CD4-positive, alpha-beta T cell (primary cell): ENCODE data around the gene PIP5K1C. TPM values are rescaled to one million over a fixed set of nuclear protein-coding genes. Genes with fewer than 3 reads are reported as not detected.

Source experiments
- ATAC-seq: fragments of 200-7000 bp; cut with Tn5 transposase; one replicate; pipeline ENCODE4 v1.10.0; 2022; ENCODE audit warnings: mild to moderate bottlenecking; ENCODE audit not compliant: poor library complexity
- CTCF ChIA-PET: fragments of 350-600 bp; sonication (Branson Sonifier 250); formaldehyde crosslinking; loops from one replicate; lab custom pipeline; 2021; ENCODE audit warnings: antibody characterized with exemption, inconsistent platforms; lab: Charles Lee
- POLR2A ChIA-PET: fragments of 350-600 bp; sonication (Branson Sonifier 250); formaldehyde crosslinking; loops from one replicate; lab custom pipeline; 2021; ENCODE audit warnings: antibody characterized with exemption, inconsistent platforms; lab: Charles Lee
- DNase-seq, 14 experiments: peaks; one replicate each; pipeline ENCODE4 v3.0.0-alpha.2; 2013 to 2020; ENCODE audit warnings: mixed read lengths in 2 of 14
- H3K27ac ChIP-seq, 2 donors: one replicate each; pipeline versions ENCODE4 v1.5.1 to v1.7.0; 2013; ENCODE audit warnings: low read length in 2 of 2, low read depth in 1 of 2, mild to moderate bottlenecking in 1 of 2
- H3K27me3 ChIP-seq, 2 experiments: 1 replicate in 1 of 2; 2 replicates in 1 of 2; pipeline versions ENCODE4 v1.6.1 to v1.7.0; 2013; ENCODE audit warnings: low read length in 2 of 2, control low read depth in 1 of 2, mild to moderate bottlenecking in 1 of 2, moderate library complexity in 1 of 2; ENCODE audit not compliant: insufficient read depth in 2 of 2, control insufficient read depth in 1 of 2
- H3K36me3 ChIP-seq: one replicate; pipeline ENCODE4 v1.6.1; 2013; ENCODE audit warnings: low read length, control low read depth; ENCODE audit not compliant: insufficient read depth
- H3K4me1 ChIP-seq: one replicate; pipeline ENCODE4 v1.6.1; 2013; ENCODE audit warnings: low read length, control low read depth; ENCODE audit not compliant: insufficient read depth
- H3K4me3 ChIP-seq: one replicate; pipeline ENCODE4 v1.5.1; 2013; ENCODE audit warnings: mild to moderate bottlenecking, low read length, moderate library complexity
- H3K9me3 ChIP-seq, 2 experiments: 1 replicate in 1 of 2; 2 replicates in 1 of 2; pipeline versions ENCODE4 v1.6.1 to v1.7.0; 2013; ENCODE audit warnings: low read length in 2 of 2, mild to moderate bottlenecking in 2 of 2, control low read depth in 1 of 2, moderate library complexity in 1 of 2; ENCODE audit not compliant: control insufficient read depth in 1 of 2, insufficient read depth in 1 of 2
- H3K27ac Mint-ChIP-seq: one replicate; pipeline ENCODE4 v1.8.0; 2020; ENCODE audit warnings: mixed read lengths
- H3K27me3 Mint-ChIP-seq: one replicate; pipeline ENCODE4 v1.8.0; 2021; ENCODE audit warnings: mixed read lengths
- H3K36me3 Mint-ChIP-seq: one replicate; pipeline ENCODE4 v1.8.0; 2021; ENCODE audit warnings: low read depth, mixed read lengths
- H3K4me1 Mint-ChIP-seq: one replicate; pipeline ENCODE4 v1.8.0; 2021; ENCODE audit warnings: low read depth, mixed read lengths
- H3K4me3 Mint-ChIP-seq: one replicate; pipeline ENCODE4 v1.8.0; 2020; ENCODE audit warnings: mild to moderate bottlenecking, mixed read lengths
- H3K9me3 Mint-ChIP-seq: one replicate; pipeline ENCODE4 v1.8.0; 2020; ENCODE audit warnings: mixed read lengths
- CTCF ChIP-seq: fragments of 200-600 bp; IDR thresholded peaks from one replicate; pipeline ENCODE4 v1.8.0; 2022; ENCODE audit warnings: antibody characterized with exemption, mild to moderate bottlenecking
- intact Hi-C, 2 experiments: fragments of 100-400 bp; cut with DNase I in 1 of 2; cut with micrococcal nuclease in 1 of 2; formaldehyde crosslinking; loops; one replicate each; pipeline versions ENCODE4 v1.15.1 to v1.9.0; 2023 to 2025; cut with DNase I, micrococcal nuclease
- total RNA-seq, 174 experiments: library from RNA in 2 of 174; stranded (reverse) in 2 of 174; gene quantifications; one replicate each; pipeline ENCODE4 v1.2.3 and lab custom pipeline; 2021 to 2026

Gene PIP5K1C
- total RNA-seq, 2 experiments from 2014 or later = 14.7 to 15.5 TPM

DNA sequence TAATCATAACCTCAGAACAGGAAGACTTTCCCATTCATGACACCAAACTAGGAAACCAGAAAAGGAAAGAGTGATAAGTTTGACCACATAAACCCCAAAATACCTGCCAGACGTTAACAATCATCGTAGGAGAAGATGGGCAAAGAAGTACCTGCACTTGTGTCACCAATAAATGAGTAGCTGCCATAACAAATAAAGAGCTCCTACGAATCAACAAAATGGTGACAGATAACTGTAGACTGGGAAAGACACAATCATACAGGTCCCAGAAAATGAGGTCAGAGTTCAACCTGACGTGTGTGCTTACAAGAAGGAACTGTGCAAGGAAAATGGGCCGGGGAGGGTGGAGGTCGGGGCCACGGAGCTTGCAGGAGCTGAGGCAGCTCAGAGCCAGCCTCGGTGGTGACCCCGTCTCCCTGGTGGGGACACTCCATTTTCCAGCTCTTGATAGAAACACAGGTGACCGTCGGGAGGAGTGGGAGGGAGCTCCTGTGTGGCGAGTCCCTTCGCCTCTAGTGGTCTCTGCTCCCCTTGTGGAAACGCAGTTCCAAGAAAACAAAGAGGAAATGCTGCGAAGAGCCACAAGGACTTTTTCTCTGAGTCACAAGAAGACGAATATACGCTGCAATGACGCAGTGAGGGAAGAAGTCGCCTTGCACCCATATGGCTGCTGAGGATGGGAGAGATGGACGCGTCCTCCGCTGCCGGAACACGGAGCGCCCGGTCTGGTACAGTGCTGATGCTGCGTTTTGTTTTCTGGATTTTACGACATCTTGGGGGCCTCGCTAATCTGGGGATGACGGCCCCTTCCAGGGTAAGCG lies 9.5 kb downstream of the PIP5K1C start:
- ChIA-PET POLR2A (interaction anchor here (0.6 to 1.7 kb wide), 4 partner anchors 9 to 72 kb away, joined by 3 to 6 read pairs (median 4); partner anchors contain the start of genes MRPL54 and PIP5K1C), CTCF (interaction anchor here (1.3 kb wide), 1 partner anchor 9 kb away, joined by 5 read pairs; the partner anchor contains the start of gene PIP5K1C)
- no peak for TF ChIP-seq CTCF
- H3K27ac ChIP-seq = no peak overlapping the region
- intact Hi-C loops = loop anchor here in 1 of 2 experiments (10.0 kb wide), 1 partner anchor 514 kb away; no protein-coding TSS in a partner anchor
- DNase-seq = no peak
- H3K9me3 ChIP-seq = peaks cover 0 to 5% of the 10 kb centered on the region in 2 experiments
- H3K9me3 Mint-ChIP-seq = no peaks in the 10 kb centered on the region
- no peak for ATAC-seq
- peak overlapping the region; percentile 79 for H3K27ac Mint-ChIP-seq
- H3K4me3 Mint-ChIP-seq = peak overlapping the region; percentile 60
- peaks cover 50% of the 10 kb centered on the region for H3K4me1 Mint-ChIP-seq
- no peaks in the 10 kb centered on the region for H3K27me3 ChIP-seq
- H3K4me3 ChIP-seq = no peak overlapping the region
- H3K4me1 ChIP-seq = peaks cover 34% of the 10 kb centered on the region
- H3K27me3 Mint-ChIP-seq = no peaks in the 10 kb centered on the region
- H3K36me3 Mint-ChIP-seq = peaks cover 5% of the 10 kb centered on the region
- no peaks in the 10 kb centered on the region for H3K36me3 ChIP-seq

DNA sequence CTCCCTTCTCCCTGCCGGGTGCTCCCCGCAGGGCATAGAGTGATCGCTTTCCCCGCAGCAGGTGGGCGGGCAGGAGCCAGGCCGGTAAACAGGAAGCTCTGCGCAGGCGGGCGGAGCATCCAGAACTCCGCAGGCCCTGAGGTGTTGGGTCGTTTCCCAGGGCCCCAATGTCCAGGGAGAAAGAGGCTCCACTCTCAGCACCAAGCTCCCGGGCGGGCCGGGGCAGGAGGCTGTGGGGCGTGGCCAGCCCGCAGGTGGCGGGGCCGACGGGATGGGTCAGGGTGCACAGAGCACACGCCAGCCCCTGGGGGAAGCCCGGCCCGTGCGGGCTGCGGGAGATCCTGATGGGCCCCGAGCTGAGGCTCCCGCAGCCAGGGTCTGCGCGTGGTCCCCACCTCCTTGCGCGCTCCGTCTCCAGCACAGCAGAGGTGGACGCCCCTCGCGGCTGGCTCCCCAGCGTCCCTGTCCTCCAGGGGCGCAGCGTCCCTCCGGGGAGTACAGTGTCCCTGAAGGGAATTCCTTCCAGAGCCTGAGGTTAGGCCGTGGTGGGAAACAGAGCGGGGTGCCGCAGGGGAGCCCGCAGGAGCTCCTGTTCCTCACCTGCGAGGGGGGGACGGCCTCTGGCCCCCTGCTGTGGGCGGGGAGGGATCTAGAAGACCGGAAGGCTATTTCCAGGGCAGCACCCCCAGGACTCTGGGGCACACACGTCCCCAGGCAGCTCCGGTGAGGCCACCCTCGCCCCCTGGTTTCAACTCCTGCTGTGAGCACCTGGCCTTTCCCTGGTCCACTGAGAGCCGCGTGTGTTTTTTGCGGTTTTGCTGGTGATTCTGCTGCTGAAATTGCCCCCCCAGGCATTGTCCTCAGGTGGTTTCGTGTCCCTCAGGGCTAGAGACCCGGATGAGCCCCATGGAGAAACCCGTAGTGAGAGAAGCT lies 12.2 kb downstream of the PIP5K1C start:
- Histone ChIP-seq H3K27me3 (no peaks in the 10 kb centered on the region), H3K4me3 (peak overlapping the region; percentile 53), H3K27ac (peak overlapping the region; percentile 58 to 73), H3K9me3 (peaks cover 0 to 12% of the 10 kb centered on the region in 2 experiments), H3K4me1 (peaks cover 34% of the 10 kb centered on the region), H3K36me3 (peaks cover 12% of the 10 kb centered on the region)
- ChIA-PET CTCF (interaction anchor here (1.1 kb wide), 1 partner anchor 12 kb away, joined by 3 read pairs; the partner anchor contains the start of gene PIP5K1C), POLR2A (interaction anchor here (0.6 to 2.8 kb wide), 17 partner anchors 11 to 1229 kb away, joined by 3 to 49 read pairs (median 4); partner anchors contain the start of genes APBA3, DOHH, EEF2 and MRPL54)
- Mint-ChIP-seq H3K4me3 (peak overlapping the region; percentile 94), H3K36me3 (peaks cover 10% of the 10 kb centered on the region), H3K27me3 (no peaks in the 10 kb centered on the region), H3K27ac (peak overlapping the region; percentile 91), H3K9me3 (no peaks in the 10 kb centered on the region), H3K4me1 (peaks cover 60% of the 10 kb centered on the region)
- ATAC-seq (peak; percentile 71), DNase-seq (peak in 12 of 14 experiments; percentile 18 to 69 (median 54))
- no peak for TF ChIP-seq CTCF
- intact Hi-C loops = no loop called here

GRCh38 chr19:3687393-3687773 lies 12.9 kb downstream of the PIP5K1C start:
- peak; percentile 29 for ATAC-seq
- ChIA-PET POLR2A (interaction anchor here (0.9 to 2.8 kb wide), 12 partner anchors 11 to 1229 kb away, joined by 3 to 49 read pairs (median 5); partner anchors contain the start of genes APBA3, DOHH, EEF2 and MRPL54), CTCF (interaction anchor here (0.6 kb wide), 1 partner anchor 1413 kb away, joined by 4 read pairs; no protein-coding TSS in a partner anchor)
- Mint-ChIP-seq H3K36me3 (peaks cover 10% of the 10 kb centered on the region), H3K4me3 (peak overlapping the region; percentile 94), H3K9me3 (no peaks in the 10 kb centered on the region), H3K27me3 (no peaks in the 10 kb centered on the region), H3K4me1 (peaks cover 54% of the 10 kb centered on the region), H3K27ac (peak overlapping the region; percentile 91)
- no peaks in the 10 kb centered on the region for H3K27me3 ChIP-seq
- peak overlapping the region; percentile 53 for H3K4me3 ChIP-seq
- peak in 1 of 14 experiments; percentile 24 for DNase-seq
- TF ChIP-seq CTCF = no peak
- peak overlapping the region; percentile 18 to 73 for H3K27ac ChIP-seq
- peaks cover 13% of the 10 kb centered on the region for H3K36me3 ChIP-seq
- peaks cover 0 to 12% of the 10 kb centered on the region in 2 experiments for H3K9me3 ChIP-seq
- peaks cover 34% of the 10 kb centered on the region for H3K4me1 ChIP-seq
- intact Hi-C loops = no loop called here
